GM10266 (cell line): ENCODE results near the gene CDC7.

Source experiments
- DNase-seq: peaks from one replicate; pipeline ENCODE4 v3.0.0; 2012; ENCODE audit errors: extremely low spot score
- TF ChIP-seq, protein P1 (sequence below): IDR thresholded peaks from 2 replicates; pipeline ENCODE4 v1.5.1; 2012; ENCODE audit warnings: mild to moderate bottlenecking, low read depth; ENCODE audit not compliant: control insufficient read depth, insufficient read depth; ENCODE audit errors: missing control alignments

The CDC7 gene

GRCh38 chr1:91526496-91526895 lies 25.8 kb downstream of the CDC7 start:
- no peak for DNase-seq
- TF ChIP-seq, protein P1, sequence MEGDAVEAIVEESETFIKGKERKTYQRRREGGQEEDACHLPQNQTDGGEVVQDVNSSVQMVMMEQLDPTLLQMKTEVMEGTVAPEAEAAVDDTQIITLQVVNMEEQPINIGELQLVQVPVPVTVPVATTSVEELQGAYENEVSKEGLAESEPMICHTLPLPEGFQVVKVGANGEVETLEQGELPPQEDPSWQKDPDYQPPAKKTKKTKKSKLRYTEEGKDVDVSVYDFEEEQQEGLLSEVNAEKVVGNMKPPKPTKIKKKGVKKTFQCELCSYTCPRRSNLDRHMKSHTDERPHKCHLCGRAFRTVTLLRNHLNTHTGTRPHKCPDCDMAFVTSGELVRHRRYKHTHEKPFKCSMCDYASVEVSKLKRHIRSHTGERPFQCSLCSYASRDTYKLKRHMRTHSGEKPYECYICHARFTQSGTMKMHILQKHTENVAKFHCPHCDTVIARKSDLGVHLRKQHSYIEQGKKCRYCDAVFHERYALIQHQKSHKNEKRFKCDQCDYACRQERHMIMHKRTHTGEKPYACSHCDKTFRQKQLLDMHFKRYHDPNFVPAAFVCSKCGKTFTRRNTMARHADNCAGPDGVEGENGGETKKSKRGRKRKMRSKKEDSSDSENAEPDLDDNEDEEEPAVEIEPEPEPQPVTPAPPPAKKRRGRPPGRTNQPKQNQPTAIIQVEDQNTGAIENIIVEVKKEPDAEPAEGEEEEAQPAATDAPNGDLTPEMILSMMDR = no peak

DNA sequence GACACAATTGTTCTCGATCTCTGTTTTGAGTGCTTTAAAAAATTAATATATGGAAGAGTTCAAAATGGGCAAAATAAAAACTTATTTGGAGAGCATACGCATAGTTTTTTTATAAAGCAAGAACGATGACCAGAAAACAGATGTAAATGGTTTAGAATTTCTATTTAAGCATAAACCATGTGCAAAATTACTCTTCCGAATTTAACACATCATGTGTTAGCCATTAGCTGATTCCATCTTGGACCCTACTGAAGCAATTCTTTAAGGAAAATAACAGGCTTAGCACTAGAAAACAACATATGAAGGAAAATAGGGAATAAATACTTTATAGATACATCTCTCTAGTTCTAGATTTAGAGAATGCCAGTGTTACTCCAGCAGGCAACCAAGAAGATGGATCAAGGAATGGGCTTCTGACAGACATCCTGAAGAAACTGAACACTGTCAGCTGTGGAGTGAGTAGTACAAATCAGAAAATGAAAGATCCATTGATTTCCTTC lies 26.7 kb downstream of the CDC7 start:
- no peak for DNase-seq
- TF ChIP-seq, protein P1 = no peak

DNA sequence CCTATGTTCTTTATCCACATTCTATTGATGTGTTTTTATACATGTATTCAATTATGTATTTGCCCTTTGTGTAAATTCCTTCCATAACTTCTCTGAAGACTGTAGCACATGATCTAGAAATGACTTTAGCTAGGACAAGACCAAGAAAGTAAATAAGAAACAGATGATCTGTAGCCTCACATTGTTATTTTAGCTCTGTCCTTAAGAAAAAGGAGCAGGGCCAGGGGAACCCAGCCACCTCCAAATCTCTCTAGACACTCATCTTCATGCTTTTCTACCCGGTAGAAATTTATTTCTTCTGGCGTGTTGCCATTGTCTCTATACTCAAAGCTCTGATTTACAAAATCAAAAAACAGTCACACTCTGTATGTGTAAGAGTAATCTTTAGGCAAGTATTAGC lies 27.1 kb downstream of the CDC7 start:
- DNase-seq = no peak
- TF ChIP-seq, protein P1 = no peak

GRCh38 chr1:91529856-91530255 lies 29.2 kb downstream of the CDC7 start:
- TF ChIP-seq, protein P1 = peak; percentile 17
- no peak for DNase-seq

GRCh38 chr1:91533361-91534024 lies 32.8 kb downstream of the CDC7 start:
- TF ChIP-seq, protein P1 = no peak

GRCh38 chr1:91535441-91535840 lies 34.8 kb downstream of the CDC7 start:
- TF ChIP-seq, protein P1 = no peak
- DNase-seq = no peak

More at GRCh38 chr1:91533361-91534024, 32.8 kb downstream of the CDC7 start:
- no peak for DNase-seq

GRCh38 chr1:91537281-91537986 lies 36.8 kb downstream of the CDC7 start:
- TF ChIP-seq, protein P1 = no peak
- no peak for DNase-seq
